HL-60 (cell line): Measurements from ENCODE around the gene CREB5.

Experiments
- CTCF ChIP-seq: IDR thresholded peaks from one replicate; pipeline ENCODE4 v1.5.1; 2011; ENCODE audit warnings: low read length, control low read depth, inconsistent platforms; ENCODE audit not compliant: insufficient read depth
- GABPA ChIP-seq: IDR thresholded peaks from 2 replicates; pipeline ENCODE4 v1.6.1; 2012; ENCODE audit warnings: low read depth
- POLR2AphosphoS5 ChIP-seq: IDR thresholded peaks from 2 replicates; pipeline ENCODE4 v1.6.1; 2012; ENCODE audit warnings: low read depth
- REST ChIP-seq: IDR thresholded peaks from 2 replicates; pipeline ENCODE4 v1.6.1; 2012; ENCODE audit warnings: low read depth; ENCODE audit not compliant: insufficient replicate concordance

- TF ChIP-seq CTCF (no peak), POLR2AphosphoS5 (no peak), REST (no peak), GABPA (no peak)
Measured at GRCh38 chr7:28672397-28672797, 260.1 kb downstream of the CREB5 start.
